ENCODE measurements around the gene MCC.

The MCC gene

DNA sequence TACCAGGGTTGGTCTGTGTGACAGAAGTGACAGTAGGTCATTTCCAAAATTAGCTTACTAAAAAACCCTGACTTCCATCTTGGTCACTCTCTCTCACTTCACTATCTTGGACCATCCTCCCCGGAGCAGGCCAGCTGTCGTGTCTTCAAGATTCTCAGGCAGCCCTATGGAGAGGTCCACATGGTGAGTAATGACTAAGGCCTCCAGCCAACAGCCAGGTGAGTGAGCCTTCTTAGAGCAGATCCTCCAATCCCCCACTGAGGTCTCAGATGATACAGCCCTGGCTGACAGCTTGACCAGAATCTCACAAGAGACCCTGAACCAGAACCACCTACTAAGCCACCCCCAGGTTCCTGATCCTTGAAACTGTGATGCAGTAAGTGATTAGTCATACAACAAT is 419.7 kb downstream of the MCC start:
- TF ChIP-seq, protein P1, sequence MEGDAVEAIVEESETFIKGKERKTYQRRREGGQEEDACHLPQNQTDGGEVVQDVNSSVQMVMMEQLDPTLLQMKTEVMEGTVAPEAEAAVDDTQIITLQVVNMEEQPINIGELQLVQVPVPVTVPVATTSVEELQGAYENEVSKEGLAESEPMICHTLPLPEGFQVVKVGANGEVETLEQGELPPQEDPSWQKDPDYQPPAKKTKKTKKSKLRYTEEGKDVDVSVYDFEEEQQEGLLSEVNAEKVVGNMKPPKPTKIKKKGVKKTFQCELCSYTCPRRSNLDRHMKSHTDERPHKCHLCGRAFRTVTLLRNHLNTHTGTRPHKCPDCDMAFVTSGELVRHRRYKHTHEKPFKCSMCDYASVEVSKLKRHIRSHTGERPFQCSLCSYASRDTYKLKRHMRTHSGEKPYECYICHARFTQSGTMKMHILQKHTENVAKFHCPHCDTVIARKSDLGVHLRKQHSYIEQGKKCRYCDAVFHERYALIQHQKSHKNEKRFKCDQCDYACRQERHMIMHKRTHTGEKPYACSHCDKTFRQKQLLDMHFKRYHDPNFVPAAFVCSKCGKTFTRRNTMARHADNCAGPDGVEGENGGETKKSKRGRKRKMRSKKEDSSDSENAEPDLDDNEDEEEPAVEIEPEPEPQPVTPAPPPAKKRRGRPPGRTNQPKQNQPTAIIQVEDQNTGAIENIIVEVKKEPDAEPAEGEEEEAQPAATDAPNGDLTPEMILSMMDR (IDR thresholded peaks at IDR 0.05; ENCODE audit: low read depth, low read length), result no peak
- peak in 1 of 2 donors; percentile 49 for DNase-seq (ENCODE audit: low read depth in 2 of 2)
- no peak overlapping the region for H3K4me3 ChIP-seq (replicated peaks in 1 of 2; ENCODE audit: low read depth in 2 of 2, low read length in 2 of 2)

DNA sequence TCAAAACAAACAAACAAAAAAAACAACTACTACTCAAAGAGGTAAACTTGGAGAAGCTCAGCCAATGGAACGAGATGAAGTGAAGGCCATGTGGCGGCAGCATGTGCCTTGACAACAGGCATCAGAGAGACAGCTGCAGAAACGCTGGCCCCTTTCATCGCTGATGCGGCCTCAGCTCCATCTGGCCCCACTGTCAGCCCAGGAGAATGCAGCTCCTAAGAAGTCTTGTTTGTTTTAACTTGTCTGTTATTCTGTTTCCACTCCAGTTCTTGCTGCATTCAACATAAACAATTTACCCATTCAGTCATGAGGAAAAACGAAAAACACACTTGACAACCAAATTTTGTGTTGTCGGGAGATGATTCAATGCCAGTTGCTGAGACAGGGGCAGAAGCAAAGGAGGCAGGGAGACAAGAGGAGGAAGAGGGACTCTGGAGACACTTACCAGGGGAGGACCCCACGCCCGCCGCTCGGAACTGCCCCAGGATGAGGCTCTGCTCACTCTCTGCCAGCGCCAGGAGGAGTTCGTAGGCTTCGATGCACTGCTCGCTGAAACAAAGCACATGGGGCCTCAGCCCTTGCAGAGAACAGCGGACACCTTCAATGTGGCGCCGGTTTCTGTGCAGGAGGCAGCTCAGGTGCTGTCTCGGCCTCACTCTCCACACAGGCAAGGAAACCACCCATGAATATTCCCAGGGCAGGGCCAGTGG is 420.5 kb downstream of the MCC start:
- TF ChIP-seq, protein P1 (IDR thresholded peaks at IDR 0.05; ENCODE audit: low read depth, low read length), result no peak
- no peak for DNase-seq (ENCODE audit: low read depth in 2 of 2)
- H3K4me3 ChIP-seq (replicated peaks in 1 of 2; ENCODE audit: low read depth in 2 of 2, low read length in 2 of 2), result no peak overlapping the region

DNA sequence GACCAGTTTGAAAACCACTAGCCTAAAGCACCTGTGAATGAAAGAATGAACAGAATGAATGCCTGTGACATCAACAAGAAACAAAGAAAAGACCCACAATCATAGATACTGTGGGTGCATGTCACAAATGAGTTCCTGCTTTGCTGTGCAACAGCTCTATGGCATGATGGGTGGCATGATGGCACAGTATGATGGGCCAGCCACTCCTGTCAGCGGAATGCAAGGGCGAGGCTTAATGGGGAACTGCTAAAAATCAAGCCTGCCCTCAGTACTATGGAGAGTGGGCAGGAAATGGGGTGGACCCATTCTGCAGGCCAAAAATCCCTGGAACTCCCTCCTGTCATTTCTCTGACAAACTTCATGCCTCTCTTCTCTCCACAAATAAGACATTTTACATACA is 422.6 kb downstream of the MCC start:
- no peak for DNase-seq (ENCODE audit: low read depth in 2 of 2)
- TF ChIP-seq, protein P1 (IDR thresholded peaks at IDR 0.05; ENCODE audit: low read depth, low read length), result no peak
- H3K4me3 ChIP-seq (replicated peaks in 1 of 2; ENCODE audit: low read depth in 2 of 2, low read length in 2 of 2), result no peak overlapping the region

DNA sequence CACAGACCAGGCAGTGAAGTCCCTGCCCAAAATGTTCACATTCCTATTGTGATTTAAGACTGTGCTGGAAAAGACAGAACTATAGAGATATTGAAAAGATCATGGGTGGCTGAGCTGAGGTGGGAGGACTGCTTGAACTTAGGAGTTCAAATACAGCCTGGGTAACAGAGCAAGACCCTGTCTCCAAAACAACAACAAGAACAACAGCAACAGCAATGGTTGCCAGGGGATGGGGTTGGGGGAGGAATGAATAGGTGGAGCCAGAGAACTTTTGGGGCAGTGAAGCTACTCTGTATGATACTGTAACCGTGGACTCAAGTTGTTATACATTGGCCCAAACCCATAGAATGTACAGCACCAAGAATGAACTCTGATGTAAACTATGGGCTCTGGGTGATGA is 423.4 kb downstream of the MCC start:
- no peak for DNase-seq (ENCODE audit: low read depth in 2 of 2)
- TF ChIP-seq, protein P1 (IDR thresholded peaks at IDR 0.05; ENCODE audit: low read depth, low read length), result no peak
- no peak overlapping the region for H3K4me3 ChIP-seq (replicated peaks in 1 of 2; ENCODE audit: low read depth in 2 of 2, low read length in 2 of 2)

DNA sequence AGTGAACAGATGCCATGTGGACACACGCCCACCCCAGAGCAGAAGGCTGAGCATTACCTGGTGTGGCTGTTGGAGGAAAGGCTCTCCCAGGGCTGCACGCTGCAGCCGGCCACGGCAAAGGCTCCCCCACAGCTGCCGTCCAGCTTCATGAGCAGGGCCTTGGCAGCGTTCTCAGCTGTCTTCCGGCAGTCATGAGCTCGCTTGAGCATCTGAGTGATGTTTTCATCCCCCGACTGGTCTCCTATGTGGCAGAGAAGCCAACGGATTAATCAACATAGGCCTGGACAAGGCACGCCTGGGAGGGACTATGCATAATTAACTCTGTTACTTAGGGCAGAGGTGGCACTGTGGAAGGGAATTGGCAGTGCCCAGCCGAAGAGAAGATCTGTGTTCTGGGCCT is 424.3 kb downstream of the MCC start:
- no peak overlapping the region for H3K4me3 ChIP-seq (replicated peaks in 1 of 2; ENCODE audit: low read depth in 2 of 2, low read length in 2 of 2)
- no peak for DNase-seq (ENCODE audit: low read depth in 2 of 2)
- TF ChIP-seq, protein P1 (IDR thresholded peaks at IDR 0.05; ENCODE audit: low read depth, low read length), result no peak

DNA sequence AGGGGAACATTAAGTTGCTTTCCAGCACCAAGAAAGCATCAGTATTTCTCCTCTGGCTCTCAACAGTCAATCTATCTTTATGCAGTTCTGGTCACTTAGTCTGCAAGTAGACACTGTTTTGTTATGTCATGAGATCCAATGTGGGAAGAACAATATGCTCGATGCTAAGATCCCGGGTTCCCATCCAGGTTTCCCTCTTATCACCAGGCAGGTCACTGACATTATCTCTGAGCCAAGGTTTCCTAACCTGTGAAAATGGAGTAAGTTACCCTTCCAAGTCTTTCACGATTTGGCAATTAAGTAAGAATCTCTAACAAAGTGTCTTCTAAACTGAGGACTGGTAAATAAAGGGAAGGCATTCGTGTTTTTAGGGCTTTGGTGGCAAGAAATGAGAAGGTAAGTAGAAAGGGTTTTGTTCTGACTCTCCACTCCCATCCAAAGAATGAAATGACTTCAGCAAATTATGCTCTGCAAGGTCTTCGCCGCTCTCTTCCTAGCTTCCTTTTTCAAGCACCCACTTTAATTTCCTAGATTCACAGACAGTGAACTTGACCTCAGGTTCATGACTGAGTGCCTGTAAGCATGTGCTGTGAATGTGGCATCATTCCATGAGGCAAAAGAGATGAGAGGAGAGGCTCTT is 425.3 kb downstream of the MCC start:
- TF ChIP-seq, protein P1 (IDR thresholded peaks at IDR 0.05; ENCODE audit: low read depth, low read length), result no peak
- H3K4me3 ChIP-seq (replicated peaks in 1 of 2; ENCODE audit: low read depth in 2 of 2, low read length in 2 of 2), result no peak overlapping the region
- no peak for DNase-seq (ENCODE audit: low read depth in 2 of 2)

All from cardiac fibroblast (primary cell).